D721Med (cell line): ENCODE measurements around the gene FAM78A.

ENCODE experiments used
- DNase-seq: peaks from one replicate; pipeline ENCODE4 v3.0.0; 2011; ENCODE audit warnings: low spot score; ENCODE audit not compliant: insufficient read length
- FAIRE-seq: peaks from 2 replicates; lab custom pipeline; 2011; peaks lifted over from hg19 to GRCh38; lab: Jason Lieb, UNC
- TF ChIP-seq, protein P1 (sequence below): IDR thresholded peaks from 2 replicates; pipeline ENCODE4 v1.5.1; 2012; ENCODE audit warnings: mild to moderate bottlenecking, control low read depth; ENCODE audit not compliant: insufficient read depth; ENCODE audit errors: missing control alignments

Gene FAM78A

DNA sequence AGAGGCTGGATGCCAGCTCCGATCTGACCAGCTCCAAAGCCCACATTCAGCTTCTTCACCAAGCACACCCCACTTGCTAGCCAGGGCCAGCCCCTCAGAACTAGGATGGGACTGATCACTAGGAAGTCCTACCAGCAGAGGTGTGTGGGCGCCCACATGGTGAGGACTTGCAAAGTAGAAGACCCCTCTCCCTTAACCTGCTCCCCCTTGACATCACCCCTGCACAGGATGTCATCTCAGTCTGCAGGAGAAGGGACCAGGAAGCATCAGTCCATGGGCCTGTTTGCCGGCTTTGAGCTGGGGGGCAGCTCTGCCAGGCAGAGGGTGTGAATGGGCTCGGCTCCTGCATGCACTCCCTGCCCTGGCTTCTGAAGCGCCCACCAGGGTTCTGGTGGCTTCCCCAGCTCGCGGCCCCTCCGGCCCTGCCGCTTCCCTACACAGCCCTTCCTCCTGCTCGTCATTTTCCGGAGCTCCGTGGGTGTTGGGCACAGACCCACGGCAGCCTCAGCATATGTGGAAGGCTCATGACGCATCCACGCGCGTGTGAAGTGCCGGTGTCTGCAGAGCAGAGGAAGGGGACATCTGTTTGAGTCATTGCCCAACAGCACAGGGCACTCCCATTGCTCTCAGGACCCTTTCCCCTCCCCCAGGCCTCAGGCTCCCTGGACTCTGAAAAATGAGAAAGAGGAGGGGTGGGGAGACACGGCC, 3.7 kb upstream of the FAM78A start:
- TF ChIP-seq, protein P1, sequence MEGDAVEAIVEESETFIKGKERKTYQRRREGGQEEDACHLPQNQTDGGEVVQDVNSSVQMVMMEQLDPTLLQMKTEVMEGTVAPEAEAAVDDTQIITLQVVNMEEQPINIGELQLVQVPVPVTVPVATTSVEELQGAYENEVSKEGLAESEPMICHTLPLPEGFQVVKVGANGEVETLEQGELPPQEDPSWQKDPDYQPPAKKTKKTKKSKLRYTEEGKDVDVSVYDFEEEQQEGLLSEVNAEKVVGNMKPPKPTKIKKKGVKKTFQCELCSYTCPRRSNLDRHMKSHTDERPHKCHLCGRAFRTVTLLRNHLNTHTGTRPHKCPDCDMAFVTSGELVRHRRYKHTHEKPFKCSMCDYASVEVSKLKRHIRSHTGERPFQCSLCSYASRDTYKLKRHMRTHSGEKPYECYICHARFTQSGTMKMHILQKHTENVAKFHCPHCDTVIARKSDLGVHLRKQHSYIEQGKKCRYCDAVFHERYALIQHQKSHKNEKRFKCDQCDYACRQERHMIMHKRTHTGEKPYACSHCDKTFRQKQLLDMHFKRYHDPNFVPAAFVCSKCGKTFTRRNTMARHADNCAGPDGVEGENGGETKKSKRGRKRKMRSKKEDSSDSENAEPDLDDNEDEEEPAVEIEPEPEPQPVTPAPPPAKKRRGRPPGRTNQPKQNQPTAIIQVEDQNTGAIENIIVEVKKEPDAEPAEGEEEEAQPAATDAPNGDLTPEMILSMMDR = no peak
- DNase-seq (no peak), FAIRE-seq (no peak)

- TF ChIP-seq, protein P1 = no peak
- FAIRE-seq (no peak), DNase-seq (no peak)
These were observed 3.0 kb upstream of the FAM78A start for GRCh38 chr9:131279196-131279862.

GRCh38 chr9:131278702-131279111, 2.4 kb upstream of the FAM78A start:
- TF ChIP-seq, protein P1 = no peak
- no peak for FAIRE-seq
- no peak for DNase-seq

DNA sequence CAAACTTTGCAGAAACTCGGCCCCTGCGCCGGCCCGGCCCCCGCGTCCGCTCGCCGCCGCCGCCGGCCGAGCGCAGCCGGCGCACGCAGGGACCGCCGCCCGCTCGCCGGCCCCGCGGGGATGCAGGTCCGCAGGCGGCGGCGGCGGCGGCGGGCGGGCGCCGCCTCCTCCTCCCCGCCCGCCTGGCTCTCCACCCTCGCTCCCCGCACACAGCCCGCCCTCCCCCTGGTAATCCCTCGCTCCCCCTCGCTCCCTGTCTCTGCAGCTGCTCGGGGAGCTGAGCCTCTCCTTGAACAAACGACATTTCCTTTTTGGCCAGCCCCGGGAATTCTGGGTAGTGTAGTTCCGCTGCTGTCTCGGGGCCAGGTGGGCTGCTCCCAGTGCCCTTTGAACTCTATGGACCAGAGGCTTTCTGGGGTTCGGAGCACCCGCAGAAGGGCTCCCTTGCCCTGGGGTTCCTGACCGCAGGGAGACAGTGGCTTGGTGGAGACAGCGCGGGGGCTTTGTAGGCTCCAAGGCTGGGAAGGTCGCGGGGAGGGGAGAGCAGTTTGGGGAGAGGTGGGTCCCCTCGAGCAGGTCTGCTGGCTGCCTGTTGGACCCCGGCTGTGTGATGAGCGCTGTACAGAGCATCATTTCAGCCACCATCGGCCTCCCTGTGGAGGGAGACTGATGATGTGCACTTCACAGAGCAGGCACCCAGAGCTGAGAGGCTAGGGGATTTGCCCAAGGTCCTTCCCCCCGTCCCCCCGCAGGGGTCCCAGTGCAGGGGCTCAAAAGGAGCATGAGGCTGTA, 1.8 kb upstream of the FAM78A start:
- TF ChIP-seq, protein P1 = no peak
- peak; percentile 100 for DNase-seq
- no peak for FAIRE-seq

DNA sequence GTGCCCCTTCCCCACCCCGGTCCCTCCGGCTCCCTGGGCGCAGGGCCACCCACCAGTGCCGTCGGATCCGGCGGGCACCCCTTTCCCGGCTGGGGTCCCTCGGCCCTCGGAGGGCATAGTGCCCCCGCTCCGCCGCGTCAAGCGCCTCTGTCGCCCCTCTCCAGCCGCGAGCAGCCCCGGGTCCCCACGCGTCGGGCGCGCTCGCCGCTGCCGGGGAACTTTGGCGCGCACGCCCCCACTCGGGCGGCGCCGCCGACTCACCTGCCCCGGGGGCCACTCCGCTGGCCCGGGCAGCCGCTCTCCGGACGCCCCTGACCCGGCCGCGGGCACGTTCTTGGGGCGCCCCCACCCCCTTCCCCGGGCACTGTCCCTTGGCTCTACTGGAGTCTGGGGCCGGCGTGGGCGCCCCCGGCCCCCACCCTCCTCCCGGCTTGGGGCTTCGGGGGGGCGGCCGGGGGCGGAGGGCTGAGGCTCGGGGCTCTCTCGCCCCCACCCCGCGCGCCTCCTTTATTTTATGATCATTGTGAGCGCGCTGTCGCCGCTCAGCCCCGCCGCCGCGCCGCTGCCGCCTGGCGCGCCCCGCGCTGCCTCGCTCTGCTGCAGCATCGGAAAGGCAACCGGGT, 1.1 kb upstream of the FAM78A start:
- DNase-seq = no peak
- FAIRE-seq = no peak

DNA sequence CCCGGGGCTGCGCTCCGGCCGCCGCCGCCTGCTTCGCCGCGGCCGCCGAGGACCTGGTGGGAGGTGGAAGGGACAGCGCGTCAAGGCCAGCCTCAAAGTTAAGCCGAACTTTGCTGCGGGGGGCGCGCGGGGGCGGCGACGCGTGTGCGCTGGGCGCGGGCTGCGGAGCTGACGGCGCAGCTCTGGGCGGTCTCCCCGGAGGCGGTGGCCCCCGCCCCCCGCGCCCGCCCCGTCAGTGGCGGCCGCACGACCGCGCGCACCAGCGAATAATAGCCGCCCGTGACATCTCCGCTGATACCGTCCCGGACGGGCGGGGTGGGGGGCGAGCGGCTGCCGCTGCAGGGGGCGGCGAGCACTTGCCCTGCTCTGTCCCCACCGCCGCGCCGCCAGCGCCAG, 579 bp upstream of the FAM78A start:
- DNase-seq (no peak), FAIRE-seq (no peak)
- TF ChIP-seq, protein P1 = no peak

More for the DNA sequence above, 1.1 kb upstream of the FAM78A start:
- TF ChIP-seq, protein P1 = no peak
